GM21381 (cell line): ENCODE measurements around the gene AQP1.
A peak's percentile ranks its signal among the peaks of the same experiment; 100 is the strongest.

Experiments
- ATAC-seq: cut with Tn5 transposase; IDR thresholded peaks from one replicate; pipeline ENCODE4 v1.9.1; 2021; ENCODE audit warnings: mild to moderate bottlenecking, moderate library complexity; ENCODE audit not compliant: unreplicated experiment

AQP1 gene

GRCh38 chr7:30971440-30971839 is 59.8 kb downstream of the AQP1 start:
- ATAC-seq, result no peak

DNA sequence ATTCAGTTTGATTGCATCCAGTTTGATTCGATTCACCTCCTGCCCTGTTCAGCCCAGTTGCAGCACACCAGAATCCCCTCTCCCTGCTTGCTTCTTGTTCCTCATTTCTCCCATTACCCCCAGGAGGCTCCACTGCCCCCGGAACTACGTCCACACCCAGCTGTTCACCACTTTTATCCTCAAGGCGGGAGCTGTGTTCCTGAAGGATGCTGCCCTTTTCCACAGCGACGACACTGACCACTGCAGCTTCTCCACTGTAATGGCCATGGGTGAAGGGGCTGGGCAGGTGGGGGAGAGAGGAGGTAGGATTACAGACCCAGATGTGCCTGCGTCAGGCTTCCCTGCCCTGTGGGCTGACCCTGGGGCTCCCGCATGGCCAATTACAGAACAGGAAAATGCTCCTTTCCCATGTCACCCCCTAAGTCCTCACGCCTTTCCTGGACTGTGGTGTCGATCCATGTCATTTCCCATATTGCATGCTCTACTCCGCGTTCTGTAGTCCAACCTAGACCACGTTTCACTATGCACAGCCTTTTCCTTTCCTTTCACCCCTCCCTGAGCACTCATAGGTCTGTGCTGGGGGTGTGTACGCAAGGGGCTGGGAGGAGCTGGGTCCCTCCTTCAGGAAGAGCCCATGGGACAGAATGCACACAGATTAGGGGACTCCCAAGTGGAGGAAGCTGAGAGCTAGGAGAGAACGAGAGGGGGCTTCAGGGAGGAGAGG is 60.3 kb downstream of the AQP1 start:
- ATAC-seq, result no peak

DNA sequence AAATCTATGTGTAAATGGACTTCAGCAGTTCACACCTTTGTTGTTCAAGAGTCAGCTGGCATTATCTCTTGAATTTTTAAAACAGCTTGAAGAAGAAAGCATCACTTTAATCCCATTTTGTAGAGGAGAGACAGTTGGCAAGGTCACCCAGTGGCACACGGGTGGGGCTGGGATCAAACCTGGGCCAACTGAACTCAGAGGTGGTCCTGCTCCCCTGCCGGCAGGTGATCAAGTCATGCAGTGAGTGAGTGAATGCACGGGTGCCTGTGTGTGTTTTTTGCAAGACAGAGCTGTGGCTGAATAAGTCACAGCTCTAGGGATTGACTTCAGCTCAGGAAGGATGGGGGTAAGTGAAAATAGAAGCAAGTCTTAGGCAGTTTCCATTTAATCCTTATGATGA is 61.6 kb downstream of the AQP1 start:
- no peak for ATAC-seq

DNA sequence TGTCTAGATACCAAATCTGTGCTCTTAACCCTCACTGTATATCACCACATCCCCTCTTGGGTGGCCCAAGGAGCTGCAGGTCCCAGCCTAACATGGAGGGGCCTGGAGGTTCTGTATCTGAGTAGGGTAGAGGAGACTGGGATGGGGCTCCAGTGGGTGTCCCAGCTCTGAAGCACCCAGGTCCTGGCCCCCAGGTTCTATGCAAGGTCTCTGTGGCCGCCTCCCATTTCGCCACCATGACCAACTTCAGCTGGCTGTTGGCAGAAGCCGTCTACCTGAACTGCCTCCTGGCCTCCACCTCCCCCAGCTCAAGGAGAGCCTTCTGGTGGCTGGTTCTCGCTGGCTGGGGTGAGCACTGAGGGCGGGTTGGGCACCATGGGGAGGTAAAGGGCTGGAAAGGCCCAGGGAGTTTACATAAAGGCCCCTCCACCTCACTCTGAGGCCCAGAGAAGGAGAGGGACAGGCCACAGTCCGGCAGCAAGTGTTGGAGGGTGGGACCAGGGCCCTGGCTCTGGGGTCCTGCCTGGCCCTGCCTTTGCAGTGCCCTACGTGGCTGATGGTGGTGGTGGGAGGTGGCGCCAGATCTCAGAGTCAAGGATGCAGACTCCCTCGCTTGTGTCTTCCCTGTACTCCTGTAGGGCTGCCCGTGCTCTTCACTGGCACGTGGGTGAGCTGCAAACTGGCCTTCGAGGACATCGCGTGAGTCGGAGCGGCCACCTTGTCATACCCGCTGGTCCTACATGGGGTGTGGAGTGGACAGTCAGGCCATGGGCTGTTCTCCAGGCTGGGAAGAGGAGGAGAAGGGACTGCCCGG is 62.3 kb downstream of the AQP1 start:
- no peak for ATAC-seq

DNA sequence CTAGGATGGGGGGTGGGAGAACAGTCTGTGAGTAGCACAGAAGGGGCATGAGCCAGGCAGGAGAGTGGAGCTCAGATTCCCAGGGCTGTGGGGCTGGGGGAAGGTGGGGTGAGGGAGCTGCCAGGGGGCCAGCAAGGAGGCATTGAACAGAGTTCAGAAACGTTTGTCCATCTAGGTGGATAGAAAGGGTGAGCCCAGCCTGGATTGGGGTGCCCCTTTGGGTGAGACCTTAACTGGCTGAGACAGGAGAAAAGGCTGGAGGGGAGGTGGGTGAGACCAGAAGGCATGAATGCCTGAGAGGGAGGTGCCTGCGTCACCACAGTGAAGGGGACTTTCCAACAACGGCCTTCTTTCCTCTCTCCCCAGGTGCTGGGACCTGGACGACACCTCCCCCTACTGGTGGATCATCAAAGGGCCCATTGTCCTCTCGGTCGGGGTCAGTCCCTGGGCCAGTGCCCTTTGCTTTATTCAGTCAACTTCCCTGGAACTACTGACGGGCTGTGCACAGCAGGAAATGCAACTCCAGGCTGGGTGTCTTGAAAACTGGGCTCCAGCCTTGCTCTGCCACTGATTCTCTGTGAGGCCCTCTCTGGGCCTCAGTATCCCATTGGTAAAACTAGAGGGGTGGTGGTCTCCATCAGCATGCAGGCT is 63.1 kb downstream of the AQP1 start:
- ATAC-seq, result peak; percentile 90
